Loucy (cell line): ENCODE measurements around the gene THAP4.

ENCODE experiments used
- CTCF ChIP-seq: fragments of 200-600 bp; sonication (generic); conservative IDR thresholded peaks from 2 replicates; pipeline ENCODE4 v1.5.1; 2014; ENCODE audit warnings: mild to moderate bottlenecking, antibody characterized with exemption, low read length
- EZH2phosphoT487 ChIP-seq: fragments of 200-600 bp; IDR thresholded peaks from 2 replicates; pipeline ENCODE4 v1.6.1; 2018; ENCODE audit warnings: antibody characterized with exemption, mild to moderate bottlenecking, moderate library complexity, borderline replicate concordance

- TF ChIP-seq CTCF (no peak), EZH2phosphoT487 (no peak)
Measured at GRCh38 chr2:241632478-241633325, 4.3 kb downstream of the THAP4 start.
